Stimulated activated CD4-positive, alpha-beta T cell treated with anti-CD3 and anti-CD28 coated beads, Interleukin-4, amount 100 ng/mL, for 48 hours (primary cell): ENCODE data around the gene JPT2.

Experiments
- DNase-seq, 2 donors: peaks; one replicate each; pipeline ENCODE4 v3.0.0-alpha.2; 2020; ENCODE audit warnings: low read depth in 2 of 2

Gene JPT2

DNA sequence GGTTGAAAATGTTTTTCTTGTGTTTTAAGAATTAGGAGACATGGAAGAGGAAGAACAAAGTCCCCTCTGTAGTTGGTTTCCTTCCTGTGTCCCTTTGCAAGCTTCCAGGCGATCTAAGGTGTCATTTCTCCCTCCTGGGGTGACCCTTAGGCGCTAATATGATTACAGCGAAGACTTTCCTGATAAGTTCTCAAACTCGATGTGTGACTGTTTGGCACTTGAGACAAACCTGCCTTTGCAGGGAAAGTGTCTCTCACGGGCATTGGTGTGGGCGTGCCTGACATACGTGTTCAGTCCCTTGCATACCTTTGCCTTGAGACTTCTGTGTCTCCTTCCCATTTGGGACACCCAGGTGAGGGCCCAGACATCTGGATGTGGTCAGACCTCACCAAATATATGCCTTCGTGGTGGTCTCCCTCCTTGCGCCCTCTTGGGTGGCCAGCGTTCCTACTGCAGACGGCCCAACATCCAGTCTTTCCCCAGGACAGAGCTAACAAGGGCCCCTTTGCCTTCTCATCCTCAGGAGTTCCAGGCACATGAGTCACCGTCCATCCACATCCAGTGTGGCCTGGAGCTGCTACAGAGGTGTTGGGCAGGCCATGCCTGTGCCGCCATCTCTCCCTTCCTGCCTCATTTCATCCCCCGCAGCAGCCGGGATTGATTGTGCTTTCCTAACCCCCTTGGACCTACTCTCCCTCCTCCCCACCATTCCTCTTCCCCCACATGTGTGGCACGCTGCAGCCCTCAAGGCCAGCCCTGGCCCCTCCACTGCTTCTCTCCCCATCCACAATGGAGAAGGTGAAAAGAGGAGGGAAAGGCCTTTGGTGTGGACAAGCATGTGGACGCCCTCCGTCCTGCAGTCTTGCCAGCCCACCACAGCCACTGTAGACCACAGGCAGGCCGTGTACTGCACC lies 3.1 kb upstream of the JPT2 start:
- DNase-seq, result no peak

DNA sequence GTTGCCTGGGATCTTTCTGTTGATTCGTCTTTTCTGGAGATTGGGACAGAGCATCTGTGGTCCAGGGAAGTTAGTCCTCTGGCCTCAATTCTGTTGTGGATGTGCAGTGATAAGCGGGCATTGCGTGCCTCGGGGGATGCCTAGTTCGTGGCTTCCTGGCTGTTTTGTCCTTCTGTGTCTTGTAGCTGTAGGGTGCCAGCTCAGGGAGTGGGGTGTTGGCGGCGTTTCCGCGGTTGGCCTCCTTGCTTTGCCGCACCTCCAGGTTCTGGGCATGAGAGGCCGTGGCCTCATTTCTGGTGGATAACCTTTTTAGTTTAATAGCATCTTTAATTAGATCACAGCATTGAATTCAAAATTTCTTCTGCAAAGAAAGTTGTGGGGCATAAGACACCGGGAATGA lies 1.4 kb upstream of the JPT2 start:
- no peak for DNase-seq

- no peak for DNase-seq
Measured at GRCh38 chr16:1677339-1677738, 740 bp upstream of the JPT2 start.

GRCh38 chr16:1678500-1679098 lies 520 bp downstream of the JPT2 start:
- peak; percentile 26 to 35 for DNase-seq

DNA sequence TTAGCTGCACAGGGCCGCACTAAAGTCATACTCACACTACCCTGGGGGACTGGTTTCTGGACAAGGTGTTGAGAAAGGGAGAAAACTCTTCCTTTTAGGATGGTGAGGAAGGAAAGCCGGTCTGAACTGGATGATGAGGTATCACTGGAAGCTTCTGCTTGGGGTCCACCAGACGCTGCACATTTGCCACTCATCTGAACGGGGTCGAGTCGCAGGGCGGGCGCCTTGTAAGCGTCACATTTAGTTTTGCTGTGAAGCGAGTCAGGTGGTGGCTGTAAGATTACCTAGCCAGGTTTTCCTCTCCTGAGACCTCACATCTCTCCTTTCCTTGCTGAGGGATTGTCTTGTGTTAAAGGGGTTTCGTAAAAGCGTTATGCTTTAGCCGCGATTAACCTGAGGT lies 2.3 kb downstream of the JPT2 start:
- no peak for DNase-seq

GRCh38 chr16:1681032-1681431 lies 3.0 kb downstream of the JPT2 start:
- DNase-seq, result no peak

GRCh38 chr16:1687427-1688316 lies 9.6 kb downstream of the JPT2 start:
- no peak for DNase-seq

DNA sequence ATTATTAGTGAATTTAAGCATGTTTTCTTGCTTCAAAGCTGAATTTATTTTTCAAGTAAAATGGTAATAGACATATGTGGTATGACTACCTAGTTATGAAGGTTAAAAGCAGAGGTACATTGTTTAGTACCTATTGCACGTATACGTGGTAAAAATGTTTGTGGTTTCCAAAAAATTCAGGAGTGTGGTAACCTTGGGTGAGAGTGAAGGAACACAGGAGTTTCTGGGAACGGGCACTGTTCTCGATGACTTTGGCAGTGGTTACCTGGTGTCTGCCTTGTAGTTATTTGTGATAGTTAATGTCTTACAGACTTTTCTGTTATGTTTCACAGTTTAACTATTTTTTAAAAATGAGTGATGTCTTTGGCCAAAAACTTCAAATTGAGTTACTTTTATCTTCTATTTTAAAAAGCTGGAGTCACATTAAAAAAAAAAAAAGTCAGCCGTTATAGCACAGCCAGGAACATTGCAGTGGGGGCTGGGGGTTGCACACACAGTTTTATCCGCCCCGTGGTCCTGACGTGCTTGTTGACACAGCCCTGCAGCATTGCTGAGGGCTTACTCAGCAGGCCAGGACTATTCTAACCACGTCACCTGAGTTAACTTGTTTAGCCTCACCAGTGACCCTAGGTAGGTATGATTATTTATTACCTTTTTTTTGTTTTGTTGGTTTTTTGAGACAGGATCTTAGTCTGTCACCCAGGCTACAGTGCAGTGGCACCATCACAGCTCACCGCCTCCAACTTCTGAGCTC lies 10.9 kb downstream of the JPT2 start:
- DNase-seq, result no peak

DNA sequence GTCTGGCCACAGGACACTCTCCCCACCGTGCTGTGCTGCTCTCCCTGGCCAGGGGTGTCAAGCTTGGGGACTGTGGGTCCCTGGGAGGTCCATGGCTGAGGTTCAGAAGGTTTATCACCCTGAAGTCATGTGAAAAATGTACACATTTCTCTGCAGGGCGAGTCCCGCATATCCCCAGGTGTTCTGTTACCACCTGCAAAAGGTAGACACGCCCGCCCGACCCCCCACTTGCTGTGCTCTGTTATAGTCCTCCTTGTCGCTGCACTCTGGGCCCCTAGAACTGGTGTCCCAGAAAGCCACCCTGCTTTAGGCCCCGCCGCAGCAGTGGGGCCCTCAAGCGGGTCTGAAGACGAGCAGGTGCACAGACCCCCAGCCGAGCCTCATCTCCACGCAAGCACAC lies 11.8 kb downstream of the JPT2 start:
- no peak for DNase-seq

- no peak for DNase-seq
Measured at GRCh38 chr16:1690810-1691209, 12.7 kb downstream of the JPT2 start.

DNA sequence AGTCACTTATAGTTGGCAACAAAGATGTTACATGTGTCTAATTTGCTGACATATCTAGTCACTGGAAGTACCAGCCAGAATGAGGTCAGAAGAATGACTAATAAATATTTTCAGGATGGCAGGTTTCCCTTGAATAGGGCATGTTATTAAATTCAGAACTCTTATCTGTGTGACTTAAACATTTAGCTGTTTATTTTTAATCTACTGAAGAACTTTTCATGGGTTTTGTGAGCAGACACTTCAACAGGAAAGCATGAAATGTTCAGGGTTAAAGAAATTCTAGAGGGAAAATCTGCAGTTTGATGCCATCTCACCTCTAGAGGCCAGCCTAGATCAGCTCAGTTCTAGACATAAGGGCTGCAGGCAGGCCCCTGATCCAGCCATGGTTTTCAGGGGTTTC lies 13.2 kb downstream of the JPT2 start:
- DNase-seq, result no peak

DNA sequence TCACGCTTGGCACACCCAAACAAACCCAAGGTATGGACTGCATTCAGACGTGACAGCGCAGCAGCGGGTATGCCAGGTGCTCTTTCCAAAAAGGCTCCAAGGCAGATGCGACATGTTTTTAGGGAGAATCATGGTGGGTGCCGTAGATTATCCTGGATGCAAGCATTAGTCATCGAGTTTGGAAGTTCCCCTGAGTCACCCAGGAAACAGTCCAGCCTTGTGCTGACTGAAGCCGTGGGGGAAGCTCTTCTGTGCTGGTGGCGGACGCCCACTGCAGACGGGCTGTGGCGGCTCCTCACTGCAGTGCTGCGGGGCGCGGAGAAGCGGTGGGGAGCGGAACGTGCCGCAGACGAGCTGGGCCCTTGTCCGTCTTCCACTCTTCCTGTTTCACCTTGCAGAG lies 13.9 kb downstream of the JPT2 start:
- DNase-seq, result no peak

GRCh38 chr16:1696863-1697262 lies 18.8 kb downstream of the JPT2 start:
- DNase-seq, result no peak

DNA sequence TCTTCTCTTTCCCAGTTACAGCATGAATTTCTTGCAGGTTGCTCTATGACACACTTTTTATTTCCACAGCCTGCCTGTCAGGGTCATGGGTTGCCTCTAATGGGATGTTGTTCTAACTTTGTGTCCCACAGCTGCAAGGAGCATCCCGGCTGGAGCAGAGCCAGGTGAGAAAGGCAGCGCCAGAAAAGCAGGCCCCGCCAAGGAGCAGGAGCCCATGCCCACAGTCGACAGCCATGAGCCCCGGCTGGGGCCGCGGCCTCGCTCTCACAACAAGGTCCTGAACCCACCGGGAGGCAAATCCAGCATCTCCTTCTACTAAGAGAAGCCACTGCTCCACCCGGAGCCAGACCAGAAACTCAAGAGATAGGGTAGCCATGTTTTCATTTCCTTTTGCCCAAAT lies 20.6 kb downstream of the JPT2 start:
- DNase-seq, result no peak

- DNase-seq, result no peak
Measured at GRCh38 chr16:1700246-1700645, 22.2 kb downstream of the JPT2 start.

DNA sequence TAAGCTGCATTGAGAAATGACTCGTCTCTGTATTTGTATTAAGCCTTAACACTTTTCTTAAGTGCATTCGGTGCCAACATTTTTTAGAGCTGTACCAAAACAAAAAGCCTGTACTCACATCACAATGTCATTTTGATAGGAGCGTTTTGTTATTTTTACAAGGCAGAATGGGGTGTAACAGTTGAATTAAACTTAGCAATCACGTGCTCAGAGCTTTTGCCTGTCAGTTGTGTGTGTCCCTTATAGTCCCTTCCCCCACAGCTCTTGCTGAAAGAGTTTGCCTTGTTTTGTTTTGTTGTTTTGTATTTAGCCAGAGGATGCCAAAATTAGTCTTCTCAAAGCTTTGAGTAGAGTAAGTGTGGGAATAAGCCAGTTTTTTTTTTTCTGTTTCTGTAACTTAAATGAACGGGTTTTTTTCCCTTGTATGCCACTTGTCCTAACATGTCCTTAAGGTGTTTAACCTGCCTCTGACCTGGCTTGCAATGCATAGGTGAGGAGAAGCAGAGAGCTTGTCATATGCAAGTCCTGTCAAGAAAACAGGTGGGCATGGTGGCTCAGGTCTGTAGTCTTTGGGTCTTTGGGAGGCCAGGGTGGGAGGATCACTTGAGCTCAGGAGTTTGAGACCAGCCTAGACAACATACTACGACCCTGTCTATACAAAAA lies 23.3 kb downstream of the JPT2 start:
- no peak for DNase-seq

DNA sequence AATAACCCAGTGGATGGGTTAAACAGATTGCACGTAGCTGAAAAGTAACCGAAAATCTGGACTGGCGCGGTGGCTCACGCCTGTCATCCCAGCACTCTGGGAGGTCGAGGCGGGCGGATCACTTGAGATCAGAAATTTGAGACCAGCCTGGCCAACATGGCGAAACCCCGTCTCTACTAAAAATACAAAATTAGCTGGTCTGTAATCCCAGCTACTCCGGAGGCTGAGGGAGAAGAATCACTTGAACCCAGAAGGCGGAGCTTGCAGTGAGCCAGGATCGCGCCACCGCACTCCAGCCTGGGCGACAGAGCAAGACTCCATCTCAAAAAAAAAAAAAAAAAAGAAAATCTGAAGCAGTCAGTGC lies 27.2 kb downstream of the JPT2 start:
- peak; percentile 6 to 28 for DNase-seq

- DNase-seq, result peak; percentile 87 to 96
Measured at GRCh38 chr16:1705688-1706385, 27.8 kb downstream of the JPT2 start, which contains the start of gene MAPK8IP3. Gene MAPK8IP3 (plus strand): TSS chr16:1706195. CDS start chr16:1706340, 145 bp downstream.

- peak; percentile 30 to 34 for DNase-seq
Measured at GRCh38 chr16:1706386-1707192, 28.5 kb downstream of the JPT2 start.
